Testis (tissue), 2 donors: ENCODE results near the gene MEGF6.

Source experiments
- POLR2A ChIP-seq: fragments of 450-650 bp; IDR thresholded peaks from one replicate; pipeline ENCODE4 v1.6.1; 2017; ENCODE audit warnings: antibody characterized with exemption, mild to moderate bottlenecking, moderate library complexity
- TF ChIP-seq, protein P1 (sequence below), 3 experiments: fragments of 450-650 bp in 2 of 3; fragments of 200-600 bp in 1 of 3; sonication (generic) in 1 of 3; IDR thresholded peaks; one replicate each; pipeline ENCODE4 v1.5.1; 2016 to 2019; ENCODE audit warnings: antibody characterized with exemption in 3 of 3, mild to moderate bottlenecking in 2 of 3, moderate library complexity in 1 of 3

DNA sequence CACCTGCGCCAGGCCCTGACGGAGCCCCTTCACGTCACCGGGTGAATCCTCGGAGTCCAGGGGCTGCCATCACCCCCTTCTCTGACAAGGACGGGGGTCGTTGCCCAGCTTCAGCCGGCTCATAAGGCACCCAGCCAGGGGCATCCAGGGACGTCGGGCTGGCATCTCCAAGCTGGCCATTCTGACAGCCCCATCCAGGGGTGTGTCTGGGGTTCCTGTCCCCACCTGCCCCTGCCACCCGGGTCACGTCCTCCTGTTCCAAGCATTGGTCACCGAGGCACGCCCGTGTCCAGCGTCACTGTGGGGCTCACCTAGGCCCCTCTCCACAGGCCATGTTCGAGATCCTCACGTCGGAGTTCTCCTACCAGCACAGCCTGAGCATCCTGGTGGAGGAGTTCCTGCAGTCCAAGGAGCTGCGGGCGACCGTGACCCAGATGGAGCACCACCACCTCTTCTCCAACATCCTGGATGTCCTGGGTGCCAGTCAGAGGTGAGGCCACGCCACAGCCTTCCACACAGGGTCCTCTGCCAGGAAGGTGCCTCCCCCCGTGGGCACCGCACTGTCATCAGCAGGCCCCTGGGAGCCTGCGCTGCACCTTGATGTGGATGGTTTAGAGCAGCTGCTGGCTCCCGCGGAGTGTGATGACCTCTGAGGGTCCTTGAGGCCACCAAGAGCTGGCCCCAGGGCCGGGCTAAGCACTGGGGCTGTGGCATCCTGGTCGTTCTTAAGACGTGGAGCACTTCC lies 142.0 kb downstream of the MEGF6 start:
- TF ChIP-seq, protein P1, sequence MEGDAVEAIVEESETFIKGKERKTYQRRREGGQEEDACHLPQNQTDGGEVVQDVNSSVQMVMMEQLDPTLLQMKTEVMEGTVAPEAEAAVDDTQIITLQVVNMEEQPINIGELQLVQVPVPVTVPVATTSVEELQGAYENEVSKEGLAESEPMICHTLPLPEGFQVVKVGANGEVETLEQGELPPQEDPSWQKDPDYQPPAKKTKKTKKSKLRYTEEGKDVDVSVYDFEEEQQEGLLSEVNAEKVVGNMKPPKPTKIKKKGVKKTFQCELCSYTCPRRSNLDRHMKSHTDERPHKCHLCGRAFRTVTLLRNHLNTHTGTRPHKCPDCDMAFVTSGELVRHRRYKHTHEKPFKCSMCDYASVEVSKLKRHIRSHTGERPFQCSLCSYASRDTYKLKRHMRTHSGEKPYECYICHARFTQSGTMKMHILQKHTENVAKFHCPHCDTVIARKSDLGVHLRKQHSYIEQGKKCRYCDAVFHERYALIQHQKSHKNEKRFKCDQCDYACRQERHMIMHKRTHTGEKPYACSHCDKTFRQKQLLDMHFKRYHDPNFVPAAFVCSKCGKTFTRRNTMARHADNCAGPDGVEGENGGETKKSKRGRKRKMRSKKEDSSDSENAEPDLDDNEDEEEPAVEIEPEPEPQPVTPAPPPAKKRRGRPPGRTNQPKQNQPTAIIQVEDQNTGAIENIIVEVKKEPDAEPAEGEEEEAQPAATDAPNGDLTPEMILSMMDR (IDR thresholded peaks at IDR 0.05): no peak
- TF ChIP-seq POLR2A: no peak
